DND-41 (cell line): Measurements from ENCODE around the gene CARS1.

ENCODE experiments used
- CTCF ChIP-seq: IDR thresholded peaks from 2 replicates; pipeline ENCODE4 v1.5.1; 2012; ENCODE audit warnings: borderline replicate concordance, low read length, moderate library complexity, mild to moderate bottlenecking; ENCODE audit not compliant: poor library complexity, severe bottlenecking; ENCODE audit errors: extremely low read depth
- EZH2 ChIP-seq: IDR thresholded peaks from 3 replicates; pipeline ENCODE4 v1.6.1; 2012; ENCODE audit warnings: borderline replicate concordance, low read depth, mild to moderate bottlenecking, moderate library complexity, low read length, inconsistent platforms; ENCODE audit not compliant: severe bottlenecking

- TF ChIP-seq CTCF (no peak), EZH2 (no peak)
Observed at GRCh38 chr11:3060436-3061025, 3.3 kb upstream of the CARS1 start.
